Measurements from ENCODE around the gene AP5S1. TPM values are rescaled to one million over a fixed set of nuclear protein-coding genes. Genes with fewer than 3 reads are reported as not detected.

The AP5S1 gene
- total RNA-seq, 1 donor, result 20.4 TPM

DNA sequence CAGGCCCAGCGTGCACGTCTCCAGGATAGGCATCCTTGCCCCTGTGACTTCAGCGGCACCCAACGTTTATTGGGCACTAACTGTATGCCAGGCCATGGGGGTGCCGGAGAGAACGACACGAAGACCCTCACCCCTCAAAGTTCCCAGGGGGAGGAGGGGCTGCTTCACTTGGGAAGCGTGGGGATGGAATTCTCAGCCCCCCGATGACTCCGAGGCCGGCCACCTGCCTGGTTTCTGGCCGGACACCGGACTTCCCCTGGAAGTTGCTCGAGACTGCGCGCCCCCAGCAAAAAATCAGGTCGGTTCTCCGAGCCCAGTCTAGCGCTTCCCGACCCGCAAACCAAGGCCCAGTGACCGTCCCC, 26.0 kb downstream of the AP5S1 start:
- TF ChIP-seq, protein P1, sequence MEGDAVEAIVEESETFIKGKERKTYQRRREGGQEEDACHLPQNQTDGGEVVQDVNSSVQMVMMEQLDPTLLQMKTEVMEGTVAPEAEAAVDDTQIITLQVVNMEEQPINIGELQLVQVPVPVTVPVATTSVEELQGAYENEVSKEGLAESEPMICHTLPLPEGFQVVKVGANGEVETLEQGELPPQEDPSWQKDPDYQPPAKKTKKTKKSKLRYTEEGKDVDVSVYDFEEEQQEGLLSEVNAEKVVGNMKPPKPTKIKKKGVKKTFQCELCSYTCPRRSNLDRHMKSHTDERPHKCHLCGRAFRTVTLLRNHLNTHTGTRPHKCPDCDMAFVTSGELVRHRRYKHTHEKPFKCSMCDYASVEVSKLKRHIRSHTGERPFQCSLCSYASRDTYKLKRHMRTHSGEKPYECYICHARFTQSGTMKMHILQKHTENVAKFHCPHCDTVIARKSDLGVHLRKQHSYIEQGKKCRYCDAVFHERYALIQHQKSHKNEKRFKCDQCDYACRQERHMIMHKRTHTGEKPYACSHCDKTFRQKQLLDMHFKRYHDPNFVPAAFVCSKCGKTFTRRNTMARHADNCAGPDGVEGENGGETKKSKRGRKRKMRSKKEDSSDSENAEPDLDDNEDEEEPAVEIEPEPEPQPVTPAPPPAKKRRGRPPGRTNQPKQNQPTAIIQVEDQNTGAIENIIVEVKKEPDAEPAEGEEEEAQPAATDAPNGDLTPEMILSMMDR (IDR thresholded peaks at IDR 0.05; ENCODE audit: insufficient read depth, low read length), result no peak
- DNase-seq (ENCODE audit: low read depth), result no peak
- peak overlapping the region; percentile 85 for H3K4me3 ChIP-seq (ENCODE audit: low read depth, low read length)

DNA sequence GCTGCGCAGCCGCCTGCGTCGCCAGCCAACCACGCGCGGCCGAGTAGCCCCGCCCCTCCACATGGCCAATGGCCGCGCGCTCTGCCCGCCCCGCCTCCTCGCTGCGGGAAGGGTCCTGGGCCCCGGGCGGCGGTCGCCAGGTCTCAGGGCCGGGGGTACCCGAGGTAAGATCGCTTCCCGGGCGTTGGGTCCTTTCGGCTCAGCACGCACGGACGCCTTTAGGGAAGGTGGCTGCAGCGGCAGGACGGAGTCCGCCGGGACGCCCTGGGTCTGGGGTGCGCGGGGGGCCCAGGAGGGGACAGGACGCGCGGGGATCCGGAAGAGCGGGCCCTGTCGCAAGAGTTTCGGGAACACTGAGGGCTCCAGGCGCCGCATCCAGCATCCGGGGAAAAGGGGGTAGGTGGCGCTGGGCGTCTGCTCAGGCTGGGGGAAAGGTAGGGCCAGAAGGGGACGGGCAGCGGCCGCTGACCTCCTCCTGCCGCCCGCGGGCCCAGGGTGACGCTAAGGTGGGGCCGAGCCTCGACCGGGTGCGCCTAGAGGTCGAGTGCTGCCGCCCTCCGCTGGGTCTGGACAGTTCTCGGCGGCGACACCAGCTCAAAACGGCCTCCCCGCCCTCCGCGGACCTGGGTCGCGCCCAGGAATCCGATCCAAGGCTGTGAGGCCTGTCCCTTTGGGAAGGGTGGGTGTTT, 26.5 kb downstream of the AP5S1 start, which contains the start of gene MAVS:
TSS of gene MAVS (plus strand) at position 95 of the 689 bp plus-strand sequence. CDS start 7,791 bp downstream, outside the sequence.
- TF ChIP-seq, protein P1 (IDR thresholded peaks at IDR 0.05; ENCODE audit: insufficient read depth, low read length), result no peak
- DNase-seq (ENCODE audit: low read depth), result peak; percentile 67
- peak within 1 kb of the TSS; percentile 85 for H3K4me3 ChIP-seq (ENCODE audit: low read depth, low read length)

DNA sequence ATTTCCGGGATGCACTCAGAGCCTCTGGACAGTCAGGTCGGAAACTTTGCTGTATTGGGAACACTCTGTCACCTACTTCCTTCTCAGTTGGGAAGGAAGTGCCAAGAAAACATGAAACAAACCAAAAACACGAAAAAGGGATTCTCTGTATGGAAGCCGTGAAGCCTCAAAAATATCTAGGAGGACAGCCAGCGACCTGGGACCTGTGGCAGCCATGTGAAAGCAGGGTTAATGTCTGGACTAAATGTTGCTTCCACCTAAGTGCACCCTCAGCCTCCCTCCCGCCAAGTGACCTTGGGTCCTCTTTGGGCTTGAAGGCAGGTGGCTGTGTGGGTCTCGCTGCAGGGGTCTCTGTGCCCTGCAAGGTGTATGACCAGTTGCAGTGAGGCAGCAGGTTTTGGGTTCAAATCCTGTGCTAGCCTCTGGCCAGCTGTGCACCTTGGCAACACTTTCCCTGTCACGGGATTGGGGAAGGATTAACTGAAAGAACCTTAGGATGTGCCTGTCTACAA, 27.1 kb downstream of the AP5S1 start:
- DNase-seq (ENCODE audit: low read depth), result peak; percentile 26
- TF ChIP-seq, protein P1 (IDR thresholded peaks at IDR 0.05; ENCODE audit: insufficient read depth, low read length), result no peak
- H3K4me3 ChIP-seq (ENCODE audit: low read depth, low read length), result peak overlapping the region; percentile 85

DNA sequence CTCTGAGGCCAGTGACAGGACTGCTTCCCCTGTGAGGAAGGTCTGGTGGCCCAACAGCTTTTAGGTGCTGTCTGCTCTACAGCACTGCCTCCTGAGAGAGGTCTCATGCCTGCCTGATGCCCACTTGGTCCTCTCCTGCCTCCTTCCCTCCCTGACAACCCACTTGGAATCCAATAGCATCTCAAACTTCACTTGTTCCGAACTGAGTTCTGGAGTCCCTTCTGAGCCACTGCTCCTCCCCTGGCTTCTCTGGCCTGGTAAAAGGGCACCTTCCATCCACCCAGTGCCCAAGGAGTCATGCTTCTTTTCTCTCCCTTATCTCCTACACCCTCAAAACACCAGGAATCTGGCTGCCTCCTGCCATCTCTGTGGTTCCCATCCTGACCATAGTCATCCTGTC, 28.2 kb downstream of the AP5S1 start:
- DNase-seq (ENCODE audit: low read depth), result no peak
- TF ChIP-seq, protein P1 (IDR thresholded peaks at IDR 0.05; ENCODE audit: insufficient read depth, low read length), result no peak

DNA sequence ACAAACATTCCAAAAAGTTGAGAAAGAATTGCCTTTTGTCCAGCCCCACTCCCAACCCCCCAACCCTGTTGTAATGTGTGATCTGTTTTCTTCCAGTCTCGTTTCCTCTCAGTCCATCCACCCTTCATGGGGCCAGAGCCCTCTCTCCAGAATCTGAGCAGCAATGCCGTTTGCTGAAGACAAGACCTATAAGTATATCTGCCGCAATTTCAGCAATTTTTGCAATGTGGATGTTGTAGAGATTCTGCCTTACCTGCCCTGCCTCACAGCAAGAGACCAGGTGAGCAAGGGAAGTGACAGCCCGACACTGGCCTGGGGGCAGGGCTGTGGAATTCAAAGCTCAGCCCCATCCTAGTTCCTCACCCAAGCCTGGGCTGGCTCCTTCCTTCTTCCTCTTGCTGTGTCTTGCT, 34.1 kb downstream of the AP5S1 start:
- TF ChIP-seq, protein P1 (IDR thresholded peaks at IDR 0.05; ENCODE audit: insufficient read depth, low read length), result no peak
- DNase-seq (ENCODE audit: low read depth), result no peak
- H3K4me3 ChIP-seq (ENCODE audit: low read depth, low read length), result no peak overlapping the region

More for the DNA sequence above, 28.2 kb downstream of the AP5S1 start:
- peak overlapping the region; percentile 9 for H3K4me3 ChIP-seq (ENCODE audit: low read depth, low read length)

DNA sequence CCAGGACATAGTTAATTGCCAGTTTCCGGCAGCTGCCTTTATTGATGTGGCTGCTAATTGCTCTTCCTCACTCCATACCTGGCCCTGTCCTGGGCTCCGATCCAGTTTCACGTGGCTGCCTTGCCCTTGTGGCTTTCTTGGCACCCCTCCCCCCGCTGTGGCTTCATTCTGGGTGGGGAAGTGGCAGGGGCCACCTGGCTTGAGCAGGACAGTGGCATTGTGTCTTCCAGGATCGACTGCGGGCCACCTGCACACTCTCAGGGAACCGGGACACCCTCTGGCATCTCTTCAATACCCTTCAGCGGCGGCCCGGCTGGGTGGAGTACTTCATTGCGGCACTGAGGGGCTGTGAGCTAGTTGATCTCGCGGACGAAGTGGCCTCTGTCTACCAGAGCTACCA, 37.1 kb downstream of the AP5S1 start:
- TF ChIP-seq, protein P1 (IDR thresholded peaks at IDR 0.05; ENCODE audit: insufficient read depth, low read length), result no peak
- DNase-seq (ENCODE audit: low read depth), result no peak
- H3K4me3 ChIP-seq (ENCODE audit: low read depth, low read length), result no peak overlapping the region
